ENCODE data around the gene IMP4. TPM values are rescaled to one million over a fixed set of nuclear protein-coding genes. Genes with fewer than 3 reads are reported as not detected.

Gene IMP4
- total RNA-seq, 2 experiments from 2014 or later = 81.7 to 88.1 TPM

- Histone ChIP-seq H3K36me3 (ENCODE audit: insufficient read depth, low read length) (peaks cover 42% of the 10 kb centered on the region), H3K27me3 (ENCODE audit: control insufficient read depth in 1 of 2, insufficient read depth in 2 of 2, low read length in 2 of 2) (no peaks in the 10 kb centered on the region), H3K9me3 (ENCODE audit: control insufficient read depth in 1 of 2, insufficient read depth in 1 of 2, low read length in 2 of 2) (no peaks in the 10 kb centered on the region), H3K4me1 (ENCODE audit: insufficient read depth, low read length) (peaks cover 19% of the 10 kb centered on the region), H3K4me3 (ENCODE audit: low read length) (no peak overlapping the region), H3K27ac (ENCODE audit: low read depth in 1 of 2, low read length in 2 of 2) (no peak overlapping the region)
- no peak overlapping the region for H3K4me3 Mint-ChIP-seq
- TF ChIP-seq CTCF (IDR thresholded peaks at IDR 0.05) = no peak
- H3K4me1 Mint-ChIP-seq (ENCODE audit: low read depth) = peaks cover 28% of the 10 kb centered on the region
- H3K9me3 Mint-ChIP-seq = no peaks in the 10 kb centered on the region
- no peaks in the 10 kb centered on the region for H3K27me3 Mint-ChIP-seq
- H3K36me3 Mint-ChIP-seq (ENCODE audit: low read depth) = peaks cover 62% of the 10 kb centered on the region
- H3K27ac Mint-ChIP-seq = no peak overlapping the region
- ChIA-PET POLR2A (no interaction called here), CTCF (no interaction called here)
- no peak for ATAC-seq (ENCODE audit: poor library complexity)
- no peak for DNase-seq
- intact Hi-C loops (cut with DNase I, micrococcal nuclease) = loop anchor here in 1 of 2 experiments (10.0 kb wide), 1 partner anchor 758 kb away; the partner anchor contains the start of gene PLEKHB2
Observed at GRCh38 chr2:130346741-130347066, 4.0 kb downstream of the IMP4 start.

- H3K27me3 Mint-ChIP-seq = no peaks in the 10 kb centered on the region
- H3K4me1 ChIP-seq (ENCODE audit: insufficient read depth, low read length) = peaks cover 19% of the 10 kb centered on the region
- no peaks in the 10 kb centered on the region for H3K9me3 ChIP-seq (ENCODE audit: control insufficient read depth in 1 of 2, insufficient read depth in 1 of 2, low read length in 2 of 2)
- ChIA-PET POLR2A (no interaction called here), CTCF (no interaction called here)
- no peak overlapping the region for H3K4me3 Mint-ChIP-seq
- no peak for TF ChIP-seq CTCF (IDR thresholded peaks at IDR 0.05)
- intact Hi-C loops (cut with DNase I, micrococcal nuclease) = loop anchor here in 1 of 2 experiments (10.0 kb wide), 1 partner anchor 757 kb away; the partner anchor contains the start of gene PLEKHB2
- peaks cover 56% of the 10 kb centered on the region for H3K36me3 Mint-ChIP-seq (ENCODE audit: low read depth)
- H3K9me3 Mint-ChIP-seq = no peaks in the 10 kb centered on the region
- no peaks in the 10 kb centered on the region for H3K27me3 ChIP-seq (ENCODE audit: control insufficient read depth in 1 of 2, insufficient read depth in 2 of 2, low read length in 2 of 2)
- no peak overlapping the region for H3K4me3 ChIP-seq (ENCODE audit: low read length)
- H3K27ac Mint-ChIP-seq = peak overlapping the region; percentile 33
- H3K36me3 ChIP-seq (ENCODE audit: insufficient read depth, low read length) = peaks cover 42% of the 10 kb centered on the region
- DNase-seq = no peak
- H3K27ac ChIP-seq (ENCODE audit: low read depth in 1 of 2, low read length in 2 of 2) = no peak overlapping the region
- ATAC-seq (ENCODE audit: poor library complexity) = no peak
- H3K4me1 Mint-ChIP-seq (ENCODE audit: low read depth) = peaks cover 23% of the 10 kb centered on the region
Observed at GRCh38 chr2:130347220-130347925, 4.7 kb downstream of the IMP4 start.

- Histone ChIP-seq H3K4me3 (ENCODE audit: low read length) (no peak overlapping the region), H3K9me3 (ENCODE audit: control insufficient read depth in 1 of 2, insufficient read depth in 1 of 2, low read length in 2 of 2) (no peaks in the 10 kb centered on the region), H3K36me3 (ENCODE audit: insufficient read depth, low read length) (peaks cover 42% of the 10 kb centered on the region), H3K4me1 (ENCODE audit: insufficient read depth, low read length) (peaks cover 6% of the 10 kb centered on the region), H3K27ac (ENCODE audit: low read depth in 1 of 2, low read length in 2 of 2) (no peak overlapping the region), H3K27me3 (ENCODE audit: control insufficient read depth in 1 of 2, insufficient read depth in 2 of 2, low read length in 2 of 2) (no peaks in the 10 kb centered on the region)
- Mint-ChIP-seq H3K4me3 (no peak overlapping the region), H3K27me3 (no peaks in the 10 kb centered on the region), H3K4me1 (ENCODE audit: low read depth) (peaks cover 15% of the 10 kb centered on the region), H3K9me3 (no peaks in the 10 kb centered on the region), H3K36me3 (ENCODE audit: low read depth) (peaks cover 50% of the 10 kb centered on the region), H3K27ac (no peak overlapping the region)
- TF ChIP-seq CTCF (IDR thresholded peaks at IDR 0.05) = no peak
- ATAC-seq (ENCODE audit: poor library complexity) (no peak), DNase-seq (no peak)
- ChIA-PET CTCF (no interaction called here), POLR2A (no interaction called here)
- intact Hi-C loops (cut with DNase I, micrococcal nuclease) = loop anchor here in 1 of 2 experiments (10.0 kb wide), 1 partner anchor 756 kb away; the partner anchor contains the start of gene PLEKHB2
Observed at GRCh38 chr2:130349174-130349573, 6.5 kb downstream of the IMP4 start.
